ENCODE results near the gene FUNDC1.

DNA sequence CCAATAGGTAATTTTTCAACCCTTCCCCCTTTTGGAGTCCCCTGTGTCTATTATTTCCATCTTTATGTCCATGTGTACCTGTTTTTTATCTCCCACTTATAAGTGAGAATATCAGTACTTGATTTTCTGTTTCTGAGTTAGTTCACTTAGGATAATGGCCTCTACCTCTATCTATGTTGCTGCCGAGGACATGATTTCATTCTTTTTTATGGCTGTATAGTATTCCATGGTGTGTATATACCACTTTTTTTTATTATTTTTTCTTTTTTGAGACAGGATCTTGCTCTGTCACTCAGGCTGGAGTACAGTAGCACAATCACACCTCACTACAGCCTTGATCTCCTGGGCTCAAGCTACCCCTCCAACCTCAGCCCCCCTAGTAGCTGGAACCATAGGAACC, 47.6 kb downstream of the FUNDC1 start:
- TF ChIP-seq, protein P1, sequence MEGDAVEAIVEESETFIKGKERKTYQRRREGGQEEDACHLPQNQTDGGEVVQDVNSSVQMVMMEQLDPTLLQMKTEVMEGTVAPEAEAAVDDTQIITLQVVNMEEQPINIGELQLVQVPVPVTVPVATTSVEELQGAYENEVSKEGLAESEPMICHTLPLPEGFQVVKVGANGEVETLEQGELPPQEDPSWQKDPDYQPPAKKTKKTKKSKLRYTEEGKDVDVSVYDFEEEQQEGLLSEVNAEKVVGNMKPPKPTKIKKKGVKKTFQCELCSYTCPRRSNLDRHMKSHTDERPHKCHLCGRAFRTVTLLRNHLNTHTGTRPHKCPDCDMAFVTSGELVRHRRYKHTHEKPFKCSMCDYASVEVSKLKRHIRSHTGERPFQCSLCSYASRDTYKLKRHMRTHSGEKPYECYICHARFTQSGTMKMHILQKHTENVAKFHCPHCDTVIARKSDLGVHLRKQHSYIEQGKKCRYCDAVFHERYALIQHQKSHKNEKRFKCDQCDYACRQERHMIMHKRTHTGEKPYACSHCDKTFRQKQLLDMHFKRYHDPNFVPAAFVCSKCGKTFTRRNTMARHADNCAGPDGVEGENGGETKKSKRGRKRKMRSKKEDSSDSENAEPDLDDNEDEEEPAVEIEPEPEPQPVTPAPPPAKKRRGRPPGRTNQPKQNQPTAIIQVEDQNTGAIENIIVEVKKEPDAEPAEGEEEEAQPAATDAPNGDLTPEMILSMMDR (IDR thresholded peaks at IDR 0.05) = no peak
- TF ChIP-seq POLR2A (IDR thresholded peaks at IDR 0.05) = no peak
